UCSD-AML1 (cell line): ENCODE results near the gene TECRL.

Experiments
- DNase-seq: peaks from one replicate; lab custom pipeline; 2025; ENCODE audit not compliant: unreplicated experiment; lab: John Stamatoyannopoulos, UW

TECRL gene

DNA sequence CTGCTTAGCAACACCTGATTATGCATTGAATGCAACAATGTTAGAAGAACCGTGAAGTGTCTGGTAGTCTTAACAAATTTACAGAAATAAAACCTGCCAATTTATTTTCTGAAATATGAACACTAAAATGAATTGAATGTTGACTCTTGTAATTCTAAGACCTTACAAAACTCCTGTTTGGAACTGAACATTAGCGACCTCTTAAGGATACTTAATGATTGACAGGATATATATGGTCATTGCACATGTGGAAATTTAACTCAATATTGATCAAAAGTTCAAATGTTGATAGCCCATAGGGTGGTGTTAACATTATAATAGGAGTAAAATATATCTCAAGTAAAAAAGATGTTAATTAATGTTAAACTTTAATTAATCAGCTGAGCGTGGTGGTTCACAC lies 79.1 kb downstream of the TECRL start:
- no peak for DNase-seq

DNA sequence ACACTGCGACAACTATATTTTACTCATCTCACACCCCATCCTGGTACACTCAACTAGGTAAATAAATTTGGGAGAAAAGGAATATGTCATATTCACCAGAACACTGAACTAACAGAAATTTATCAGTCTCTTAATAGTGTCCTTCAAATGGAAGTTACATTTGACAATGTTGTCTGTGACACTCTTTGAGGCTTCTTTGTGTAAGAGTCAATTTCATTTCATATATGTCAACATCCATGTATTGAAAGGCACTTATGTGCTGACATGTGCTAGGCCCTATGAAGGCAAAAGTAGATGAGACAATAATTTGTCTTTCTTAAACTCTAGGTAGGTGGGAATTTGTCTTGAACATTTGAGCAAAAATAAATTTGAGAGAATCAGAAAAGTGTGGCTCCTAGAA lies 82.0 kb downstream of the TECRL start:
- DNase-seq, result no peak

DNA sequence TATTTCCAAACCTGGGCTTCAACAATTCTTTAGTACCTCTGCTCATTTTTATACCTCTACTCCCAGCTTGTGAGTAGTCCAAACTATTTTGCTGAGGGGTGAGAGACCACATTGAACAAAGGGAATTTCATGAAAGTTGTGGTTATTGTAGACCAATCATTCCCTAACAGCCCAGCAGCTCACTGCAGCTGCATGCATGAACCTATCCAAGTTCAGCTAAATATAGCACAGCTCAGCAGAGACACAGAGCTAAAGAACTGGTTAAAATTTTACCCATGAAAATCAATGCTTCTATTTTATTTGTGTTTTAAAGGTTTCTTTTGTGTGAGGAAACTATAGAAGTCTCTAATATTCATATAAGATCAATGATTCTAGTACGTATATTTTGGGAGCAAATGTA lies 82.7 kb downstream of the TECRL start:
- DNase-seq, result no peak

DNA sequence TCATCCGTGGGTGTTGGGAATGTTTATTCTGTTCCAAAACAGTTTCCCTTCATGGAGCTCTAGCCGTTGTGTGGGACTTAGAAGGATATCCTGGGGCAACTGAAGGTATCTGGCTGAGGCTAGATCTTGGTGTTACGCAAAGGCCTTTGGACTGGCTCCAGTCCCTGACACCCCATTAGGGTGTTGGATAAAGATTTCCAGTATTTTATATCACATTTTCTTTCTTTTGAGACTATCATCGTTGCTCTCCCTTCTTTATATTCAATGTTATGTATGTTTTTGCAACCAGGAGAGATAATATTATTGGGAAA lies 103.0 kb downstream of the TECRL start:
- no peak for DNase-seq

DNA sequence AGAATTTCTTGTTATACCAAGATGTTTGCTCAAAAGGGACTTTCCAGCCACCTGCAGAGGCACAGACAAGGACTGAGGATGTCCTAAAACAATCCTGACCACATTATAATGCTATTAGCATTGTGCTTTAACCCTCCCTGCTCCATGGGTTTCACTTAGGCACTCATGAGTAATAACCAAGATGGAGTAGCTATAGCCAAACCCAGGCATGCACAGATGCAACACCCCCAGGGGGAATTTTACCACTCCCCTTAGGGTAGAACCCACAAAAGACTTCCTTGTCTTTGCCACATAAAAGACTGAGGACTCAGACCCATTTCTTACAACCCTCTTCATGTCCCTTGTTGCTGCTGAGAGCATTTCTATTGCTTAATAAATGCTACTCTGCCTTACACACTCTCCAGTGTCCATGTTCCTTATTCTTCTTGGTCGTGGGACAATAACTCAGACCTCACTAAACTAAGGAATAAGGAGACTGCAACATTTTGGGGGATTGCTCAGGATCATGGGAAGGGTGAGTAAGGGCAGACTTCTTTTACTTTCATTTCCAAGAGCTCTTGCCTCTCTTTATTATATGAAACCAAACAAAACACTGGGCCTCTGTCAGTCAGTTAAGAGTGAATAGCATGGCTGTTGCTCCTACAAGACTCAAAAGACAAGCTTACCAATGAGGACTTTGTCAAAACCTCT lies 103.5 kb downstream of the TECRL start:
- no peak for DNase-seq

DNA sequence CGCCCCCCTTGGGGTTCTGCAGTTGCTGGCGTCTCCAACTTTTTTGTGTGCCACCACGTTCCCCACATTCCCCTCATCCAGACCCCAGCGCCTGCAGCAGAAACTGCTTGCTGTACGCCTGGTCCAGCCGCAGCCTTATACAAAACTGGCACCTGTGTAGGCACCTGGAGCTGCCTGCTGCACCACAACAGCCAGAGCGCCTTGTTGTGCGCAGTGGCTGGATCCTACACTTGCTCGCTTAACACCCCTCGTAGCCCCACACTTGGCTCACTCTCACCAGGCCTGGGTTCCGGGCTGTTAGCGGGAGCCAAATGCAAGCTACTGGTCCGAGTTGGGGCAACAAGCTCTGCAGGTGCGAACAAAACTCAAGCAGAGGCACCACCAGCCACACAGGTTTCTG lies 136.8 kb downstream of the TECRL start:
- DNase-seq, result peak; percentile 1

DNA sequence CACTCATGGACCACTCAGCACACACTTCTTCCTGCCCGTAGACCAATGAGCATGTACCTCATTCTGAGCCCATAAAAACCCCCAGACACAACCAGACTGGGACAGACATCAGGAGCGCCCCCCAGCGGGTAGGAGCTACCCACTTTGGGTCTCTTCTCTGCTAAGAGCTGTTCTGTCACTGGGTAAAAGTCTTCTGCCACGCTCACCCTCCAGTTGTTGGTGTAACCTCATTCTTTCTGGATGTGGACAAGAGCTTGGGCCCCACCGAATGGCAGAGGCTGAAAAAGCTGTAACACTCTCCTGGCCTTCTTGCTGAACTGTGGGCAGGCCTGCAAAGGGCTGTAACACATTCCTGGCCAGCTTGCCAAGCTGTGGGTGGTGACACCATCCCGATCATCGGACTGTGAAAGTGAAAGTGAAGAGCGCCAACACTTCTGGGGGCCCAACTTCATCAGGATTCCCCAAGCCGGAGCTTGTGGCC lies 137.6 kb downstream of the TECRL start:
- peak; percentile 7 for DNase-seq

DNA sequence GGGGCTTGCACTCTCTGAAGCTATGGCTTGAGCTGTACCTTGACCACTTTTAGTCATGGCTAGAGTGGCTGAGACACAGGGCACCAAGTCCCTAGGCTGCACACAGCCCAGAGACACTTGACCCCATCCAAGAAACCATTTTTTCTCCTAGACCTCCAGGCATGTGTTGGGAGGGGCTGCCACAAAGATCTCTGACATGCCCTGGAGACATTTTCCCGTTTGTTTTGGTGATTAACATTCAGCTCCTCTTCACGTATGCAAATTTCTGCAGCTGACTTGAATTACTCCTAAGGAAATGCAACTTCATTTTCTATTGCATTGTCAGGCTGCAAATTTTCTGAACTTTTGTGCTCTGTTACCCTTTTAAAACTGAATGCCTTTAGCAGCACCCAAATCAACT lies 142.6 kb downstream of the TECRL start:
- no peak for DNase-seq

DNA sequence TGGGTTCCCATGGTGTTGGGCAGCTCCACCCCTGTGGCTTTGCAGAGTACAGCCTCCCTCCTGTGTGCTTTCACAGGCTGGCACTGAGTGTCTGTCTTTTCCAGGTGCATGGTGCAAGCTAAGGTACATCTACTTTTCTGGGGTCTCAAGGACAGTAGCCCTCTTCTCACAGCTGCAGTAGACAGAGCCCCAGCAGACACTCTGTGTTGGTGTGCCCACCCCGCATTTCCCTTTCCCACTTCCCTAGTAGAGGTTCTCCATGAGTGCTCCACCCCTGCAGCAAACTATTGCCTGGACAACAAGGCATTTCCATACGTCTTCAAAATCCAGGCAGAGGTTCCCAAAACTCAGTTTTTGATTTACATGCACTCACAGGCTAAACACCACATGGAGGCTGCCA lies 143.0 kb downstream of the TECRL start:
- DNase-seq, result no peak

DNA sequence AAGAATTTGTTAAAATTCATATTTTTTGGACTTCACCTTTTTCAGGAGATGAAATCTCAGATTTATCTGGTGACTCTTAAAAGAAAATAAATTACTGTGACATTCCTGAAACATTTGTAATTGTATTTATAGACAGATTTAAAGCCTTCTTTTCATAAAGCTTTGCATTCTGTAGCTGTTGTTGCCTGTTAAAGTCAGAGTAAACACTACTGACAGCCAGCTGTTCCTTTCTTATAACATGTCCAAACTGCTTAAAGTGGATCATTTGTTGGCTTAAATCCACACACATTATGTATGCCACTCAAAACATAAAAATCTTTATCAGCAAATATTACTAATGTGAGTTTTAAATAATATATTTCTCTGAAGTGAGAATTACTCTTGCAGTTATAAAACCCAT lies 157.5 kb downstream of the TECRL start:
- no peak for DNase-seq

DNA sequence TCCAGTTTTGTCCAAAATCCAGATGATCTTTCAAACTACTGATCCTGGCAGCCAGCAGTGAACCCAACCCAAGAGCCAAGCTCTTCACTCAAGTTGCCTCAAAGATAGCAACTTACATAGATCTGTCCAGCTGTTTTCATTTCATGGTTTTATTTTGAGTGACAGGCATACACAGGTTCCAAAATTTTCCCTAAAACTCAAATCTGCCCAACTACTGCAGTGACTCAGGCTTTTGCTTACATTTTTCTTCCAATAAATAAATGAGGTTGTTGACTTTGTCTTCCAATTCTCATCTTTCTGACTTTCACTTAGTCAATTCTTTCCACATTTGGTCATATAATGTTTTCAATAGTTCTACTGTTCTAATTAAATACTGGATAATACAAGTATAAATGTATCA lies 158.8 kb downstream of the TECRL start:
- DNase-seq, result no peak

DNA sequence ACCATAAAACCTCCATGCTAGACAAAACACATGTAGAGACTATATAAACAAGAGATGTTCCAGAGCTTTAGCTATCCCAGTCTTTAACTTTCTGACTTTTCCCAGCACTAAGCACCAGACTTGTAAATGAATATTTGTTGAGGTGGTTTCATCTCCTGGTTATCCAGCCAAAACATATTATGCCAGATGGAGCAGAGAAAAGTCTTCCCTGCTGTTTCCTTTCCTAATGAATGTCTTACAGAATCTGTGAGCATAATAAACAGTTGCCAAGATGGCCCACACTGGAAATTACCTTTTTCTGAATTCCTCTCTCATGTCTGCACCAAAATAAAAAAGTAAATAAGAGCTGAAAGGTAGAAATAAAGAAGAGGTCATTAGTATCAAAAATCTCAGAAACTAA lies 159.2 kb downstream of the TECRL start:
- DNase-seq, result no peak

DNA sequence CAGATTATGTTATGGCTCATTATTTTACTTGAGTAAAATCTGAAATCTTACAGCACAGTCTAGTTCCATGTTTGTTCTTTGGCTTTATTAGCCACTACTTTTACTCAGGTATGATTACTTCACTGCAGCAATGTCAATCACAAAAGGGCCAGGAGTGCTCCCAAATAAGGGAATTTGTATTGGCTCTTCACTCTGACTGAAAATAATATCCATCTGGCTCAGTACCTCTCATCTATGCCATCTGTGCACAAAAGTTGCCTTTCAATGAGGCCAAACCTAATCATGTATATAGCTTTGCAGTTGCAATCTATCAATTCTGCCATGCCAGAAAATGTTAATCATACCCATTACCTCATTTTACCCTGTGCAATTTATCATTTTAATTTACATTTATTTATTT lies 161.1 kb downstream of the TECRL start:
- no peak for DNase-seq

DNA sequence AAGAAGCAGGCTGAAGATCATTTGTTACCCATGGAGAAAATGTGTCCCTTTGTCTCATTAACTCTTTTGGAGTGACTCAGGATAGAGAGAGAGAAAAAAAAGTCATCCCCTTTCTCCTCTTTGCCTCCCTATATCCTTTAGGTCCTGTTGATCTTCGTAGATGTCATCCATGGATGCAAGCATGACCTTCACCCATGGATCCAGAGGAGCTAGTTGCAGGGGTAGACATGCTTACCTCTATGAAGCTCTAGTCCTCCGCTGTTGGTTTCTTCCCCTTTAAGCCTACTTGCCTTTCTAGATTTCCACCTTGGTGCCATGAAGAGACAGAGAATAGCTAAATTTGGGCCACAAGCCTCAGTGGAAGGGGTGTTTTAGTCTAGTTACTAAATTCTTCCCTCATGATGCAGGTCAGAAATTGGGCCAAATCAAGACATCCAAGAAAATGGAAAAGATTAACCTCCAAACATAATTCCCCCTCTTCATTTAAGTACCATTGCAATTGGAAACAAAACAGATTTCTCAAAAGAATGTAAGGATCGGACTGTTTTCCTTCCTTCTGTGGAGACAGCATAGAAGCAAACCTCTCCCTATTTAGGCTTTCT lies 178.4 kb downstream of the TECRL start:
- no peak for DNase-seq
